Right lobe of liver (tissue), 4 donors: ENCODE data around the gene RTCA.

Source experiments
- CTCF ChIP-seq, 4 donors: fragments of 200-600 bp in 3 of 4; fragments of 450-650 bp in 1 of 4; IDR thresholded peaks; one replicate each; pipeline versions ENCODE4 v1.5.1 to v1.8.0; 2016 to 2022; ENCODE audit warnings: antibody characterized with exemption in 4 of 4, mild to moderate bottlenecking in 2 of 4
- POLR2A ChIP-seq: fragments of 450-650 bp; IDR thresholded peaks from one replicate; pipeline ENCODE4 v1.6.1; 2017; ENCODE audit warnings: antibody characterized with exemption, mild to moderate bottlenecking
- donor health status: DM: no; HTN: no; CAD: no.
- donor health status: DM: no; HTN: no; CAD: no.
- donor health status: DM: no; HTN: yes; CAD: no.

- TF ChIP-seq POLR2A (no peak), CTCF (IDR thresholded peaks at IDR 0.05) (no peak)
Observed at GRCh38 chr1:100217834-100218233, 48.2 kb upstream of the RTCA start.
